Caco-2 (cell line): ENCODE results near the gene NT5M. TPM values are rescaled to one million over a fixed set of nuclear protein-coding genes. Genes with fewer than 3 reads are reported as not detected.

ENCODE experiments used
- BruUV-seq: library from RNA; stranded (reverse); fragments of 400-500 nt; replicated peaks from 2 replicates; lab custom pipeline; 2021; lab: Mats Ljungman, UMichigan
- CTCF ChIA-PET: fragments of 300-600 bp; sonication (Branson Sonifier 250); formaldehyde crosslinking; loops from one replicate; lab custom pipeline; 2022; ENCODE audit warnings: antibody characterized with exemption; lab: Charles Lee
- POLR2A ChIA-PET: fragments of 300-600 bp; sonication (Branson Sonifier 250); formaldehyde crosslinking; loops from one replicate; lab custom pipeline; 2022; ENCODE audit warnings: antibody characterized with exemption; lab: Charles Lee
- DNase-seq, 2 experiments: peaks; one replicate each; pipeline versions ENCODE4 v3.0.0 to v3.0.0-alpha.2; 2020 to 2022
- H3K27me3 ChIP-seq: replicated peaks from 2 replicates; pipeline ENCODE4 v1.6.0; 2011; ENCODE audit warnings: low read length; ENCODE audit not compliant: control insufficient read depth, insufficient read depth
- H3K36me3 ChIP-seq: 2 replicates; pipeline ENCODE4 v1.5.1; 2011; ENCODE audit warnings: low read length; ENCODE audit not compliant: control insufficient read depth, insufficient read depth
- H3K4me1 ChIP-seq: fragments of 250-450 bp; sonication (Bioruptor Pico); 2 replicates; pipeline ENCODE4 v1.5.1; 2020; ENCODE audit warnings: mild to moderate bottlenecking
- H3K4me3 ChIP-seq: 2 replicates; pipeline ENCODE4 v1.5.1; 2011; ENCODE audit warnings: low read depth, mild to moderate bottlenecking, control low read depth, low read length
- H3K9me3 ChIP-seq: fragments of 250-450 bp; sonication (Bioruptor Pico); 2 replicates; pipeline ENCODE4 v1.5.1; 2020; ENCODE audit warnings: mild to moderate bottlenecking, moderate library complexity
- H3K27ac Mint-ChIP-seq: one replicate; pipeline ENCODE4 v1.8.0; 2022; ENCODE audit warnings: mixed read lengths; ENCODE audit not compliant: unreplicated experiment
- H3K27me3 Mint-ChIP-seq: one replicate; pipeline ENCODE4 v1.8.0; 2022; ENCODE audit warnings: mixed read lengths; ENCODE audit not compliant: insufficient read depth, unreplicated experiment
- H3K36me3 Mint-ChIP-seq: one replicate; pipeline ENCODE4 v1.8.0; 2022; ENCODE audit warnings: mild to moderate bottlenecking, mixed read lengths; ENCODE audit not compliant: insufficient read depth, unreplicated experiment
- H3K4me1 Mint-ChIP-seq: one replicate; pipeline ENCODE4 v1.8.0; 2022; ENCODE audit warnings: low read depth, mixed read lengths; ENCODE audit not compliant: unreplicated experiment
- H3K4me3 Mint-ChIP-seq: one replicate; pipeline ENCODE4 v1.8.0; 2022; ENCODE audit warnings: mild to moderate bottlenecking, moderate library complexity, mixed read lengths; ENCODE audit not compliant: unreplicated experiment
- H3K9me3 Mint-ChIP-seq: one replicate; pipeline ENCODE4 v1.8.0; 2022; ENCODE audit warnings: mixed read lengths; ENCODE audit not compliant: unreplicated experiment
- intact Hi-C: fragments of 100-400 bp; cut with micrococcal nuclease; formaldehyde crosslinking; loops from one replicate; pipeline ENCODE4 v1.10.0; 2022; ENCODE audit not compliant: unreplicated experiment
- total RNA-seq: library from RNA; stranded (reverse); gene quantifications from 2 replicates; pipeline ENCODE4 v1.2.3, GENCODE V29; 2022
- TF ChIP-seq, protein P1 (sequence below), 2 experiments: fragments of 200-600 bp in 1 of 2; IDR thresholded peaks; 1 replicate in 1 of 2; 2 replicates in 1 of 2; pipeline versions ENCODE4 v1.5.1 to v1.8.0; 2011 to 2022; ENCODE audit warnings: antibody characterized with exemption in 1 of 2, control low read depth in 1 of 2, inconsistent platforms in 1 of 2, low read depth in 1 of 2, low read length in 1 of 2, mild to moderate bottlenecking in 1 of 2, moderate library complexity in 1 of 2; ENCODE audit not compliant: insufficient read depth in 1 of 2, severe bottlenecking in 1 of 2, unreplicated experiment in 1 of 2

Gene NT5M
- total RNA-seq, 1 experiment from 2014 or later = 1.3 TPM

DNA sequence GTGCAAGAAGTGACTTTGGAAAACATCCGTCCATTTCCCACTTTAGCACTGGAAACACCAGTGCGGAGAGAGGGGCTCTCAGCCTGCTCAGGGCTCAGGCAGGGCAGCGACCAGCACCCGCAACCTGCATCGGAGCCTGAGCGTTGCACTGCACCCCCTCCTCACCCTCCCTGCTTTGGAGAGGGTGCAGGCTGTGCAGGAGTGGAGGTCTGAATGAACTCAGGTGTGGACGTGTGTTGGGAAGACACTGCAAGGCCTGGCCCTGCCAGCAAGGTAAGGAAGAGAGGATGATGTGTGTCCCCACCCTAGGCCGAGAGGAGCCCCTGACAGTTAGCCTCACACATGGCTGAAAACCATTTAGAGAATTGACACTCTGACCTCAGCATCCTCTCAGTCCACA is 81.8 kb downstream of the NT5M start:
- Histone ChIP-seq H3K4me3 (no peak overlapping the region), H3K4me1 (peaks cover 15% of the 10 kb centered on the region), H3K9me3 (no peaks in the 10 kb centered on the region), H3K27me3 (no peaks in the 10 kb centered on the region), H3K36me3 (no peaks in the 10 kb centered on the region)
- BruUV-seq = no TSS peak
- no peaks in the 10 kb centered on the region for H3K9me3 Mint-ChIP-seq
- no peaks in the 10 kb centered on the region for H3K27me3 Mint-ChIP-seq
- H3K4me3 Mint-ChIP-seq = no peak overlapping the region
- TF ChIP-seq, protein P1, sequence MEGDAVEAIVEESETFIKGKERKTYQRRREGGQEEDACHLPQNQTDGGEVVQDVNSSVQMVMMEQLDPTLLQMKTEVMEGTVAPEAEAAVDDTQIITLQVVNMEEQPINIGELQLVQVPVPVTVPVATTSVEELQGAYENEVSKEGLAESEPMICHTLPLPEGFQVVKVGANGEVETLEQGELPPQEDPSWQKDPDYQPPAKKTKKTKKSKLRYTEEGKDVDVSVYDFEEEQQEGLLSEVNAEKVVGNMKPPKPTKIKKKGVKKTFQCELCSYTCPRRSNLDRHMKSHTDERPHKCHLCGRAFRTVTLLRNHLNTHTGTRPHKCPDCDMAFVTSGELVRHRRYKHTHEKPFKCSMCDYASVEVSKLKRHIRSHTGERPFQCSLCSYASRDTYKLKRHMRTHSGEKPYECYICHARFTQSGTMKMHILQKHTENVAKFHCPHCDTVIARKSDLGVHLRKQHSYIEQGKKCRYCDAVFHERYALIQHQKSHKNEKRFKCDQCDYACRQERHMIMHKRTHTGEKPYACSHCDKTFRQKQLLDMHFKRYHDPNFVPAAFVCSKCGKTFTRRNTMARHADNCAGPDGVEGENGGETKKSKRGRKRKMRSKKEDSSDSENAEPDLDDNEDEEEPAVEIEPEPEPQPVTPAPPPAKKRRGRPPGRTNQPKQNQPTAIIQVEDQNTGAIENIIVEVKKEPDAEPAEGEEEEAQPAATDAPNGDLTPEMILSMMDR (IDR thresholded peaks at IDR 0.05; ENCODE audit: insufficient read depth in 1 of 2, low read depth in 1 of 2, low read length in 1 of 2, severe bottlenecking in 1 of 2, unreplicated experiment in 1 of 2) = no peak
- no peak overlapping the region for H3K27ac Mint-ChIP-seq
- peaks cover 27% of the 10 kb centered on the region for H3K4me1 Mint-ChIP-seq
- intact Hi-C loops = loop anchor here (5.0 kb wide), 1 partner anchor 62 kb away; no protein-coding TSS in a partner anchor
- DNase-seq = no peak
- ChIA-PET CTCF (no interaction called here), POLR2A (no interaction called here)
- H3K36me3 Mint-ChIP-seq = no peaks in the 10 kb centered on the region

DNA sequence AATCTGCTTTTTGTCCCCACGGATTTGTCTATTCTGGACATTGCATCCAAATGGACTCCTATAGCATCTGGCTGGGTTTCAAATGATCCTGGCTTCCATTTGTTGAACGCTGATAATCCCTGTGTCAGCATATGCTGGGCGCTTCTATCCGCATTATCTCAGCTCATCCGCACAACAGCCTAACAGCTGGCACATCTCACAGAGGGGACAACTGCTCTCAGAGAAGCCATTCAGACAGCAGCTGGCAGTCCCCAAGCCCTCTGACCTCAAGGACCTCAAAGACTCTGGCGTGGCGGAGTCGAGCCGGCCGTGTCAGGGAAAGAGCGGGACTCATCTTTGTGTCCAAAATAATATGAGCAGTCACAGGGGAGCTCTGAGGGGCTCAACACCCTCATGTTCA is 82.3 kb downstream of the NT5M start:
- Mint-ChIP-seq H3K27me3 (no peaks in the 10 kb centered on the region), H3K27ac (peak overlapping the region; percentile 34), H3K9me3 (no peaks in the 10 kb centered on the region), H3K4me3 (no peak overlapping the region), H3K4me1 (peaks cover 27% of the 10 kb centered on the region), H3K36me3 (no peaks in the 10 kb centered on the region)
- Histone ChIP-seq H3K4me3 (no peak overlapping the region), H3K4me1 (peaks cover 15% of the 10 kb centered on the region), H3K36me3 (no peaks in the 10 kb centered on the region), H3K27me3 (no peaks in the 10 kb centered on the region), H3K9me3 (no peaks in the 10 kb centered on the region)
- no peak for DNase-seq
- CTCF ChIA-PET = no interaction called here
- TF ChIP-seq, protein P1 (IDR thresholded peaks at IDR 0.05; ENCODE audit: insufficient read depth in 1 of 2, low read depth in 1 of 2, low read length in 1 of 2, severe bottlenecking in 1 of 2, unreplicated experiment in 1 of 2) = no peak
- POLR2A ChIA-PET = no interaction called here
- no TSS peak for BruUV-seq
- intact Hi-C loops = loop anchor here (5.0 kb wide), 1 partner anchor 62 kb away; no protein-coding TSS in a partner anchor

DNA sequence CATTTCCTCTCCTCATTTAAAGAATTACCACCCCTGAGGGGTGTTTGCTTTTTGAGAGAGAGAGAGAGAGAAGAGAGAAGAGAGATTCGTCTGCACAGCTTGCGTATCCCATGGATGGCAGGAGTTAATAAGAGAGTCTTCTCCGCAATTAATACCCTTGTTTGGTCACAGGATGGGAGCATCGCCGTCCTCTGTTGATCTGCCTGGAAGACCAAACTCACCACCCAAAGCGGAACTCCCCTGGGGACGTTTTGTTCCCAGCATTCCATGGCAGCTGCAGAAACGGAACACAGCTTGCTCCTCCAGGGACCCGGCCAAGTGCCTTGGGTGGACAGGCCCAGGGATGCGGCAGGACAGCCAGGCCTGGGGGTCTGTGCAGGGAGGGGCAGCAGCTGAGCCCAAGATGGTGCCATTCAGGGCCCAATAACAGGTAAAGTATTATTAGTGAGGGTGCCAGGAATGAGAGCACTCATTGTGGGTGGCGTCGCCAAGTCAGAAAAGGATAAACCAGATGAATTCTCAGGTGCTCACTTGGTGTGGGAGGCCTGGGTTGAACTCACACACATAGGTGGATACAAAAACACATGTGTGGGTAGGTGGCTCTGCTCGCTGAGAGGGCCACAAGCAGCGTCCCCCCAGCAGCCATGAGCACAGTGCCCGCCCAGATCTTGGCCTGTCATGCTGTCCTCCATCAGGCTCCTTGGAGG is 83.1 kb downstream of the NT5M start:
- H3K9me3 Mint-ChIP-seq = no peaks in the 10 kb centered on the region
- Histone ChIP-seq H3K27me3 (no peaks in the 10 kb centered on the region), H3K36me3 (no peaks in the 10 kb centered on the region), H3K4me1 (peaks cover 15% of the 10 kb centered on the region), H3K9me3 (no peaks in the 10 kb centered on the region), H3K4me3 (no peak overlapping the region)
- TF ChIP-seq, protein P1 (IDR thresholded peaks at IDR 0.05; ENCODE audit: insufficient read depth in 1 of 2, low read depth in 1 of 2, low read length in 1 of 2, severe bottlenecking in 1 of 2, unreplicated experiment in 1 of 2) = no peak
- no peaks in the 10 kb centered on the region for H3K27me3 Mint-ChIP-seq
- CTCF ChIA-PET = no interaction called here
- POLR2A ChIA-PET = no interaction called here
- H3K27ac Mint-ChIP-seq = peak overlapping the region; percentile 34
- DNase-seq = no peak
- H3K4me1 Mint-ChIP-seq = peaks cover 27% of the 10 kb centered on the region
- intact Hi-C loops = loop anchor here (2.0 to 5.0 kb wide), 2 partner anchors 49 to 61 kb away; no protein-coding TSS in a partner anchor
- H3K36me3 Mint-ChIP-seq = no peaks in the 10 kb centered on the region
- H3K4me3 Mint-ChIP-seq = no peak overlapping the region
- no TSS peak for BruUV-seq
